ENCODE results near the gene SPINK7.

SPINK7 gene

DNA sequence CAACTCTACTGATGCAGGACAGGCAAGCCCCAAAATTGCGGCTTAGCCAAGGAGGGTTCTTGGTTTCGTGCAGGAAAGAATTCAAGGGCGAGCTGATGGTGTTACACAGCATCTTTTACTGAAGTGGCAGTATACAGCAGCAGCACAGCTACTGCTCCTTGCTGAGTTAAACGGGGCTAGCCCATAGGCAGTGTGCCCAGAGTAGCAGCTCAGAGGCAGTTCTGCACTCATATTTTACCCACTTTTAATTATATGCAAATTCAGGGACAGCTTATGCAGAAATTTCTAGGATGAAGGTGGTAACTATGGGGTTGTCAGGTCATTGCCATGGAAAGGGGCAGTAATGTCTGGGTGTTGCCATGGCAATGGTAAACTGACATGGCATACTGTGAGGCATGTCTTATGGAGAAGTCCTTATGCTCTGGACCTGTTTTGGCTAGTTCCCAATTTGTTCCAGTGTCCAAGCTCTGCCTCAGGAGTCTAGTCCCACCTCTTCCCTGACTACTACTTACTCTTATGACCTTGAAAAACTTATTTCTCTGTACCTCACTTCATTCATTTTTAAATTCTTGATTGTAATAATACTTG lies 21.1 kb downstream of the SPINK7 start:
- no peak for DNase-seq (ENCODE audit: low spot score)
- TF ChIP-seq CTCF (IDR thresholded peaks at IDR 0.05), result no peak
- Histone ChIP-seq H3K4me3 (no peak overlapping the region), H3K27ac (no peak overlapping the region)

DNA sequence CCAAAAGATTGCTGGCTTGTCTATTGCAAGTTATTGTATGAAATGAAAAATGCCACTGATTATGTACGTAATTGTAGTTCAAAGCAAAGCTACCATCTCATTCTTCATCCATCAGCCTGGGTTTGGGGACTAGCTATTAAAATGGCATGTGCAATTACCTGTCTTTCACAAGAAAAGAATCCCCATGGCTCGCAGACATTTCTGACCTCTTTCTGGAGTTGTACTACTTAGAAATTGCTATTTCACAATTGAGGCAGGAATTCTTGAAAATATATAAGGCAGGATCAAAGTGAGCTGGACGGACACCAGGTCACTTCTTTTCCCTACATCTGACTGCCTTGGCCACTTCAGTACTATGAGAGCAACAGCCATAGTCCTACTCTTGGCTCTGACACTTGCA lies 23.0 kb downstream of the SPINK7 start, which contains the start of gene SPINK9:
TSS of gene SPINK9 (plus strand) at position 301 of the 400 bp plus-strand sequence. CDS start at position 356, 55 bp downstream.
- Histone ChIP-seq H3K27ac (no peak within 1 kb of the TSS), H3K4me3 (no peak within 1 kb of the TSS)
- no peak for TF ChIP-seq CTCF (IDR thresholded peaks at IDR 0.05)
- DNase-seq (ENCODE audit: low spot score), result no peak

- Histone ChIP-seq H3K27ac (no peak overlapping the region), H3K4me3 (no peak overlapping the region)
- TF ChIP-seq CTCF (IDR thresholded peaks at IDR 0.05), result no peak
- DNase-seq (ENCODE audit: low spot score), result no peak
Measured at GRCh38 chr5:148336704-148337435, 24.6 kb downstream of the SPINK7 start.

DNA sequence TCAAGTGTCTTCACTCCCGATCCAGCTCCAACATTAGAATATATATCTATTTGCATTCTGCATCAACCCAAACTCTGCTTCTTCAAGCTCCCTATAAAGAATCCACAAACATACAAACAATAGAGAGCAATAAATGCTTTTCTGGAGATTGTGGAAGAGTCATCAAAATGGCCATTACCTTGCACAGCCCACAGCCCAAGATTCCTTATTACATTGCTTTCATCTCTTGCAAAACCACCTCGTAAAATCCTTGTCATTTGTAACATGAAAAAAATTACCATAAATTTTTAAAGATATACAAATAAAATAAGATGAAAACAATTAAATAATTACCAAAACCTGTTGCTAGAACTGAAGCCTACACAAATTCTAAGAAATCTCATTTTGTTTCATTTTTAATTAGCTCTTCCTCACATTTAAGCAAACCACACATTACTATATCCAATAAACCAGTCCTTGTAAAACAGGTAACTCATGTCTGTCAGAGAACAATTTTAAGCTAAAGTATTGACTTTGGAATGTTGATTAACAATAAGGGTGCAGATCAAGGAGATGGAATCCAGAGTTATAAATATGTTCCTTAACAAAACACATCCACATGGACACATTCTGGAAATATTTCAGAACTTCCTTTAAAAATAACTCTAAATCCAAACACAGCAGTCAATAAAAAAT lies 30.3 kb downstream of the SPINK7 start:
- no peak for DNase-seq (ENCODE audit: low spot score)
- no peak for TF ChIP-seq CTCF (IDR thresholded peaks at IDR 0.05)
- no peak overlapping the region for H3K27ac ChIP-seq
- H3K4me3 ChIP-seq, result no peak overlapping the region

DNA sequence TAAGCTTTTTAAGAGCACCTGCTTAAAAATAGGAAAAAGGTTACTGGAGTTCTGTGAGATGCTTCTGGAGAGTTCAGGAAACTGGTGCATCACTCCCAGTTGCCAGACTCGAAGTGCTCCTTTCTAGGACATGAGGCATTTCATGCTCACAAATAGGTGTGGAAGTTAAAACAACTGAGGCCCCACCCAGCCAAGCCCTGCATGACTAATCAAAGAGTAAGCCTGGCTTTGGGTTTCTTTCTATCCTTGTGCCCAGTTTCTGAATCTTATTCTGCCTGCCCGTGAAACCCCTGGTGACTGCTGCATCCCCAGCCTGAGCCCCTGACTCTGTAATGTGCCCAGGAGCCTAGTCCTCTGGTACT lies 30.8 kb downstream of the SPINK7 start:
- no peak for TF ChIP-seq CTCF (IDR thresholded peaks at IDR 0.05)
- no peak for DNase-seq (ENCODE audit: low spot score)
- no peak overlapping the region for H3K27ac ChIP-seq
- H3K4me3 ChIP-seq, result no peak overlapping the region

DNA sequence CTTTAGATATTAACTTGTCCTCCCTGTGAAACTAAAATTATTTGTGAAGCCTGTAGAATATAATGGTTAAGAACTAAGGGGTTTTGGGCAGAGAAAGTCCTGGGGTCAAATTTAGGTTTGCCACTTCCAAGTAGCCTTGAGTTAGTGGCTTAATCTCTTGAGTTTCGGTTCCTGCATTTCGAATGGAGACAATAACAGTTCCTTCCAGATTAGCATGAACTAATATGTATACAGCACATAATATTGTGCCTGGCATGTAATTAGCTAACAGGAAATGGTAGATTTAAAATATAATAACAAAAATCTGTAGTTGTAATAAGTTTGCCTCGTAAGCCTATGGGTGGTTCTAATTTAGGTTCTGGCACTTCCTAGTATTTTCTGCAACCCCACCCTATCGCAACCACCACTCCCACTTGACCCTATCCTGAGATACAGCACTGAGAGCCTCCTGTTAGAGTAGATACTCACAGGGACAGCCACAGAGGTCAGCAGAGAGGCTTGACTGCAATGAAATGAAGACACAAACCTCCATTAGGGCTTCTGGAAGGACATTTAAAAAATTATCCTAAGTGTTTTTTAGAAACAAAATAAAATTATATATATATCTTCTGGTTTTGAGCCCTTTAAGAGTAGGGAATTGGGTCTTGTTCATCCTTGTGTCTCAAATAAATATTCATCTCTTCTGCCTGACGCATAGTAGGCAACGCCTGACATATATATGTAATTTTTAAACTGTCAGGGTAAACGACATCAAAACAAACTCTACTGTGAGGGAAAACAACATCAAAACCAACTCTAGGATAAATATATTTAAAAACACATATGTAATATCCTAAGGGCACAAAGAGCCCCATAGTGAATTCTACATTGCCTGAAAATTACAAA lies 31.6 kb downstream of the SPINK7 start:
- DNase-seq (ENCODE audit: low spot score), result no peak
- no peak overlapping the region for H3K4me3 ChIP-seq
- TF ChIP-seq CTCF (IDR thresholded peaks at IDR 0.05), result no peak
- no peak overlapping the region for H3K27ac ChIP-seq

Measured in coronary artery (tissue), 2 donors.